DND-41 (cell line): Measurements from ENCODE around the gene GLMN.

Source experiments
- EZH2 ChIP-seq: IDR thresholded peaks from 3 replicates; pipeline ENCODE4 v1.6.1; 2012; ENCODE audit warnings: borderline replicate concordance, low read depth, mild to moderate bottlenecking, moderate library complexity, low read length, inconsistent platforms; ENCODE audit not compliant: severe bottlenecking
- TF ChIP-seq, protein P1 (sequence below): IDR thresholded peaks from 2 replicates; pipeline ENCODE4 v1.5.1; 2012; ENCODE audit warnings: borderline replicate concordance, low read length, moderate library complexity, mild to moderate bottlenecking; ENCODE audit not compliant: poor library complexity, severe bottlenecking; ENCODE audit errors: extremely low read depth

DNA sequence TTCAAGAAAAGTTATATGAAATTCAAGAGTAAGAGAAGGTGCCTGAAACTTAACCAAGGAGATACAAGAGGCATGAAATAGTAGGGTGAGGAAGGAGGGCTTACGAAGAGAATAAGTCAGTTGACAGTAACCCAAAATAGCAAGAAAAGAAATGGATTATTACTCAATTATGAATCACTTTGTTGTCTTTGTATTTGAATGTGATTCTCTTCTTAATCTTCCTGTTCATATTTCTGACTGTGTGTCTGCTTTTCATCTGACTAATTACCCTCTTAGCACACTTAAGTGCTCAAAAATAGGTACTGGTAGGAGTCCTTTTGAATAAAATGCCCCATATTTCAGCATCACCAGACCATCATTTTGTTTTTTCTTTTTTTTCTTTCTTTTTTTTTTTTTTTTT is 39.4 kb downstream of the GLMN start:
- TF ChIP-seq, protein P1, sequence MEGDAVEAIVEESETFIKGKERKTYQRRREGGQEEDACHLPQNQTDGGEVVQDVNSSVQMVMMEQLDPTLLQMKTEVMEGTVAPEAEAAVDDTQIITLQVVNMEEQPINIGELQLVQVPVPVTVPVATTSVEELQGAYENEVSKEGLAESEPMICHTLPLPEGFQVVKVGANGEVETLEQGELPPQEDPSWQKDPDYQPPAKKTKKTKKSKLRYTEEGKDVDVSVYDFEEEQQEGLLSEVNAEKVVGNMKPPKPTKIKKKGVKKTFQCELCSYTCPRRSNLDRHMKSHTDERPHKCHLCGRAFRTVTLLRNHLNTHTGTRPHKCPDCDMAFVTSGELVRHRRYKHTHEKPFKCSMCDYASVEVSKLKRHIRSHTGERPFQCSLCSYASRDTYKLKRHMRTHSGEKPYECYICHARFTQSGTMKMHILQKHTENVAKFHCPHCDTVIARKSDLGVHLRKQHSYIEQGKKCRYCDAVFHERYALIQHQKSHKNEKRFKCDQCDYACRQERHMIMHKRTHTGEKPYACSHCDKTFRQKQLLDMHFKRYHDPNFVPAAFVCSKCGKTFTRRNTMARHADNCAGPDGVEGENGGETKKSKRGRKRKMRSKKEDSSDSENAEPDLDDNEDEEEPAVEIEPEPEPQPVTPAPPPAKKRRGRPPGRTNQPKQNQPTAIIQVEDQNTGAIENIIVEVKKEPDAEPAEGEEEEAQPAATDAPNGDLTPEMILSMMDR, result no peak
- TF ChIP-seq EZH2, result no peak
